Common myeloid progenitor, CD34-positive (primary cell): Measurements from ENCODE around the gene WNK1.

Experiments used
- CTCF ChIA-PET: fragments of 350-600 bp; sonication (Branson Sonifier 250); formaldehyde crosslinking; loops from one replicate; lab custom pipeline; 2021; ENCODE audit warnings: antibody characterized with exemption; lab: Charles Lee
- POLR2A ChIA-PET: fragments of 350-600 bp; sonication (Branson Sonifier 250); formaldehyde crosslinking; loops from one replicate; lab custom pipeline; 2021; ENCODE audit warnings: antibody characterized with exemption; lab: Charles Lee
- DNase-seq, 3 donors: peaks; one replicate each; pipeline versions ENCODE4 v3.0.0 to v3.0.0-alpha.2; 2013
- H3K27ac ChIP-seq, 2 experiments: 1 replicate in 1 of 2; 2 replicates in 1 of 2; pipeline ENCODE4 v1.7.0; 2013; ENCODE audit warnings: inconsistent platforms in 2 of 2, low read length in 2 of 2, mild to moderate bottlenecking in 2 of 2, low read depth in 1 of 2, moderate library complexity in 1 of 2; ENCODE audit not compliant: severe bottlenecking in 2 of 2, insufficient read depth in 1 of 2, poor library complexity in 1 of 2
- H3K27me3 ChIP-seq, 5 experiments: replicated peaks in 2 of 5; 1 replicate in 3 of 5; 2 replicates in 2 of 5; pipeline versions ENCODE4 v1.6.1 to v1.7.0; 2013; ENCODE audit warnings: low read length in 4 of 5, mild to moderate bottlenecking in 2 of 5, moderate library complexity in 2 of 5, inconsistent platforms in 1 of 5; ENCODE audit not compliant: insufficient read depth in 5 of 5, control insufficient read depth in 4 of 5
- H3K36me3 ChIP-seq, 4 experiments: 1 replicate in 2 of 4; 2 replicates in 2 of 4; pipeline versions ENCODE4 v1.6.1 to v1.7.0; 2013; ENCODE audit warnings: low read length in 3 of 4, control low read depth in 1 of 4, mild to moderate bottlenecking in 1 of 4; ENCODE audit not compliant: control insufficient read depth in 4 of 4, insufficient read depth in 4 of 4
- H3K4me1 ChIP-seq, 4 experiments: 1 replicate in 3 of 4; 2 replicates in 1 of 4; pipeline versions ENCODE4 v1.6.1 to v1.7.1; 2013; ENCODE audit warnings: low read length in 3 of 4, mild to moderate bottlenecking in 3 of 4, control low read depth in 1 of 4, inconsistent platforms in 1 of 4, moderate library complexity in 1 of 4; ENCODE audit not compliant: control insufficient read depth in 4 of 4, insufficient read depth in 4 of 4; ENCODE audit errors: control extremely low read depth in 1 of 4
- H3K4me3 ChIP-seq, 7 experiments: 1 replicate in 4 of 7; 2 replicates in 3 of 7; pipeline versions ENCODE4 v1.5.1 to v1.7.0; 2013; ENCODE audit warnings: mild to moderate bottlenecking in 7 of 7, low read length in 6 of 7, moderate library complexity in 6 of 7, inconsistent platforms in 2 of 7, low read depth in 2 of 7, control low read depth in 1 of 7; ENCODE audit not compliant: insufficient read depth in 4 of 7, control insufficient read depth in 1 of 7; ENCODE audit errors: extremely low read depth in 1 of 7
- H3K9me3 ChIP-seq, 5 experiments: 1 replicate in 4 of 5; 2 replicates in 1 of 5; pipeline versions ENCODE4 v1.6.1 to v1.7.1; 2013; ENCODE audit warnings: low read length in 4 of 5, mild to moderate bottlenecking in 2 of 5, inconsistent platforms in 1 of 5, low read depth in 1 of 5, moderate library complexity in 1 of 5; ENCODE audit not compliant: control insufficient read depth in 4 of 5, insufficient read depth in 2 of 5; ENCODE audit errors: control extremely low read depth in 1 of 5
- WGBS: methylation state at CpG from one replicate; pipeline ENCODE4 v1.1.5; 2013; ENCODE audit not compliant: insufficient coverage; 5-methylcytosine and 5-hydroxymethylcytosine counted together

Gene WNK1

GRCh38 chr12:740921-741320 lies 11.5 kb upstream of the WNK1 start:
- Histone ChIP-seq H3K27ac (no peak overlapping the region), H3K4me1 (no peaks in the 10 kb centered on the region), H3K36me3 (no peaks in the 10 kb centered on the region), H3K4me3 (no peak overlapping the region), H3K9me3 (no peaks in the 10 kb centered on the region), H3K27me3 (no peaks in the 10 kb centered on the region)
- WGBS, result 91% methylated on average over 5 of the region's 6 CpGs
- ChIA-PET CTCF (interaction anchor here (1.7 to 3.7 kb wide), 3 partner anchors 10 to 149 kb away, joined by 3 to 18 read pairs (median 6); partner anchors contain the start of gene WNK1), POLR2A (no interaction called here)
- no peak for DNase-seq

DNA sequence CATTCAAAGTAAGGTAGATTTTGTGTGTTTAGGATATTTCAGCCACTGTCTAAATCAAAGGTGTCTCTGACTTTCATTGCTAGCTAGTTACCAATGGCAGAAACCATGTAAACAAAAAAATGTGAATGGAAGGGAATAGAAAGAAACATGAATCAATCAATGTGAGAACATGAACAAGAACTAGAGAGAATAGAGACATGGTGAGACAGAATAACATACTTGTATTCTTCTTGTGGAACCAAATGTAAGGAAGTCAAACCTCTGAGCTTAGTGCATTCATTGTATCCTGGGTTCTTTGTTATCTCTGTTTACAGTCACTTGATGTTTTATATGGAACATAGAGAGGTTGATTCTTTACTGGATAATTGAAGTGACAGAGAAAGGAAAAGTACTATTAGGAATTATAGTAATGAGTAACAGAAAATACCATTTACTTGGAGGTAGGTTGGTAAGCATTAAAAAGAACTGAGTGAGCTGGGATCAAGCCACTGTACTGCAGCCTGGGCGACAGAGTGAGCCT lies 2.6 kb upstream of the WNK1 start:
- Histone ChIP-seq H3K27me3 (no peaks in the 10 kb centered on the region), H3K27ac (peak overlapping the region in 1 of 2 experiments; percentile 75), H3K36me3 (no peaks in the 10 kb centered on the region), H3K4me3 (peak overlapping the region in 2 of 7 experiments; percentile 69 to 77), H3K4me1 (peaks cover 19 to 41% (median 32%) of the 10 kb centered on the region in 4 experiments), H3K9me3 (no peaks in the 10 kb centered on the region)
- WGBS, result no CpG with 5 or more reads among the region's 1 CpG
- ChIA-PET CTCF (interaction anchor here (0.8 to 7.7 kb wide), 20 partner anchors 8 to 320 kb away, joined by 3 to 47 read pairs (median 8); no protein-coding TSS in a partner anchor), POLR2A (interaction anchor here (0.5 to 1.5 kb wide), 3 partner anchors 55 to 240 kb away, joined by 3 to 5 read pairs (median 4); no protein-coding TSS in a partner anchor)
- DNase-seq, result peak in 1 of 3 donors; percentile 10

- ChIA-PET CTCF (interaction anchor here (0.6 to 7.7 kb wide), 46 partner anchors 9 to 319 kb away, joined by 3 to 47 read pairs (median 6); partner anchors contain the start of gene RAD52), POLR2A (interaction anchor here (0.5 to 1.5 kb wide), 4 partner anchors 56 to 239 kb away, joined by 3 to 5 read pairs (median 4); no protein-coding TSS in a partner anchor)
- 2% methylated on average over 3 of the region's 7 CpGs for WGBS
- H3K4me3 ChIP-seq, result peak overlapping the region in 6 of 7 experiments; percentile 46 to 87 (median 76)
- no peaks in the 10 kb centered on the region for H3K27me3 ChIP-seq
- peaks cover 25 to 43% (median 34%) of the 10 kb centered on the region in 4 experiments for H3K4me1 ChIP-seq
- H3K27ac ChIP-seq, result peak overlapping the region in 1 of 2 experiments; percentile 75
- no peaks in the 10 kb centered on the region for H3K36me3 ChIP-seq
- H3K9me3 ChIP-seq, result no peaks in the 10 kb centered on the region
- peak in 1 of 3 donors; percentile 27 for DNase-seq
Observed at GRCh38 chr12:750366-751191, 1.8 kb upstream of the WNK1 start.

DNA sequence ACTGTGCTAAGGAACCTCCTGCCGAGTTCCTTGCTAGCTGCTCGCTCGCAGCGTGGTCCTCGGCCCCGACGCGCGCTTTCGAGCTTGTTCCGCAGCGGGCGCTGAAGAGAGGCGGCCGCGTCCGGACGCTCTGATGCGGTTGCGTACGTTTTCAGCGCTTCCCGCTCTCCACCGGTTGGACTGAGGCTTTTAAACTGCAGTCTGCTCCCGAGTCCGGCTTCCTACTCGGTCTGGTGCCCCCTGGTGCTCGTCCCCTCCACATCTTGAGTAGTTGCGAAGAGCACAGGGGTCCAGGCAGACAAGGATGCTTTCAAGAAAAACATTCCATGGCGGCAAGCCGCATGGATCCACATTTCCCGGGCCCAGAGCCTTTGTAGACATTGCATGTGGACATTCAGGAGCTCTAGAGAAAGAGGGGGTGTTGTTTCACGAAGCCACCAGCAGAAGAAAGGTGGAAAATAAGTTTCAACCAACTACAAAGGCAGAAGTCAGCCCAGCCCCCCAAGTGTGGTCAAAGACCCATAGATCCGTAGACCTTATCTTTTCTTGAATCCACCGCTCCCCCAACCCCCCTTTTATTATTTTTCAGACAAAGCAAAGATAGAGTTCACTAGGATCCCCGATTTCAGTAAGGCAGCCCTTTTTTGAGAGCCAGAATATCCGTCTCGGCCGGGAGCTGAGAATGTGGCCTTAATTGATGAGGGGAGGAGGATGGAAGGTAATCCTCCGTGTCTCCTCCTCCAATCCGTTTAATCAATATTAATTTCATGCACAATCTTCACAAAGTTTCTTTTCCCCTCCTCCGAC lies 984 bp upstream of the WNK1 start:
- 0% methylated on average over 34 of the region's 42 CpGs for WGBS
- ChIA-PET POLR2A (interaction anchor here (1.0 to 1.5 kb wide), 2 partner anchors 66 to 137 kb away, joined by 3 to 5 read pairs; no protein-coding TSS in a partner anchor), CTCF (interaction anchor here (0.5 to 7.7 kb wide), 49 partner anchors 10 to 342 kb away, joined by 3 to 47 read pairs (median 5); partner anchors contain the start of gene RAD52)

DNA sequence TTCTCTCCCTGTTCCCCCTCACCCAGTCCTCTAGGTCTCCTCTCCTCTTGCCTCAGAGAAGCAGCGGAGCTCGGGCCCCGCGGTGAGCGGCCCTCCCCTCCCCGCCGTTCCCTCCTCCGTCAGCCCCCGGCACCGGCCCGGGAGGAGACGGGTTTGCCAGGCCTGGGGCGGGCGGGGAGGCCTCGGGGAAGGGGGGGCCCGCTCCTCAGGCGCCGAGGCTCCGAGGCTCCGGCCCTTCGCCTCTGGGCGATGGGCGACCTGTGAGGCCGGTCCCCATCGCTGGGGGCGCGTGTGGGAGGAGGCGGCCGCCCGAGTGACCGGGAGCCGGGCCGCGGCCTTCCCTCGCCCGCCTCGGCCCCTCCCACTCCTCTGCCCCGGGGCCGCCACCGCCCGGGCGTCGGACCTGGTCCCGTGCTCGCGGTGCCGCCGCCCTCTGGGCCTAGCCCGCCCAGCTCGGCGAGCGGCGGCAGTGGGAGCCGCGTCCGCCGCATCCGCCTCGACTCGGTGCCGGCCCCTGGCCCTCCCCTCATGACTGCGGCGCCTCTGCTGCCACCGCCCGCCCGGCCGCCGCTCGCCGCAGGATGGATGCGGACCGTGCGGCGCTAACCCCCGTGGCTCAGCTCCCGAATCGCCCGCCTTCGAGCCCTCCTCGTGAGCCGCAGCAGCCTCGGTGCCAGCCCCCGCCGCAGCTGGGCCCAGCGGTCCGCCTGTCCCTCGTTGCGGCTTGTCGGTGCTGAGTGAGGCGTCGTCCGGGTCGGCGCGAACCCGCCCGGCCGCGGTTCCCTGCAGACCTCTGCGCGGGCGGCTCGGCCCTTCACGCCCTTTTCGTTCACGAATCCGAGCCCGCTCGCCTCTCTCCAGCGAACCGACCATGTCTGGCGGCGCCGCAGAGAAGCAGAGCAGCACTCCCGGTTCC lies 574 bp downstream of the WNK1 start:
- H3K4me1 ChIP-seq, result peaks cover 28 to 57% (median 47%) of the 10 kb centered on the region in 4 experiments

More for the DNA sequence above, 984 bp upstream of the WNK1 start:
- peaks cover 28 to 51% (median 41%) of the 10 kb centered on the region in 4 experiments for H3K4me1 ChIP-seq
- no peaks in the 10 kb centered on the region for H3K36me3 ChIP-seq
- DNase-seq, result peak; percentile 98
- peak overlapping the region; percentile 18 to 98 (median 77) for H3K4me3 ChIP-seq
- peak overlapping the region in 1 of 2 experiments; percentile 75 for H3K27ac ChIP-seq
- no peaks in the 10 kb centered on the region for H3K9me3 ChIP-seq
- no peaks in the 10 kb centered on the region for H3K27me3 ChIP-seq

More for the DNA sequence above, 574 bp downstream of the WNK1 start:
- Histone ChIP-seq H3K9me3 (no peaks in the 10 kb centered on the region), H3K27ac (peak overlapping the region; percentile 75 to 89), H3K4me3 (peak overlapping the region; percentile 69 to 98 (median 80)), H3K27me3 (no peaks in the 10 kb centered on the region), H3K36me3 (no peaks in the 10 kb centered on the region)
- WGBS, result 0% methylated on average over 100 of the region's 115 CpGs
- ChIA-PET POLR2A (interaction anchor here (1.1 kb wide), 1 partner anchor 34 kb away, joined by 4 read pairs; no protein-coding TSS in a partner anchor), CTCF (interaction anchor here (0.8 to 7.7 kb wide), 8 partner anchors 24 to 143 kb away, joined by 3 to 47 read pairs (median 6); no protein-coding TSS in a partner anchor)
- DNase-seq, result peak in 2 of 3 donors; percentile 36 to 52
